ENCODE data around the gene TADA2B. TPM values are rescaled to one million over a fixed set of nuclear protein-coding genes. Genes with fewer than 3 reads are reported as not detected.

TADA2B gene
- total RNA-seq, 1 donor: 37.5 TPM

DNA sequence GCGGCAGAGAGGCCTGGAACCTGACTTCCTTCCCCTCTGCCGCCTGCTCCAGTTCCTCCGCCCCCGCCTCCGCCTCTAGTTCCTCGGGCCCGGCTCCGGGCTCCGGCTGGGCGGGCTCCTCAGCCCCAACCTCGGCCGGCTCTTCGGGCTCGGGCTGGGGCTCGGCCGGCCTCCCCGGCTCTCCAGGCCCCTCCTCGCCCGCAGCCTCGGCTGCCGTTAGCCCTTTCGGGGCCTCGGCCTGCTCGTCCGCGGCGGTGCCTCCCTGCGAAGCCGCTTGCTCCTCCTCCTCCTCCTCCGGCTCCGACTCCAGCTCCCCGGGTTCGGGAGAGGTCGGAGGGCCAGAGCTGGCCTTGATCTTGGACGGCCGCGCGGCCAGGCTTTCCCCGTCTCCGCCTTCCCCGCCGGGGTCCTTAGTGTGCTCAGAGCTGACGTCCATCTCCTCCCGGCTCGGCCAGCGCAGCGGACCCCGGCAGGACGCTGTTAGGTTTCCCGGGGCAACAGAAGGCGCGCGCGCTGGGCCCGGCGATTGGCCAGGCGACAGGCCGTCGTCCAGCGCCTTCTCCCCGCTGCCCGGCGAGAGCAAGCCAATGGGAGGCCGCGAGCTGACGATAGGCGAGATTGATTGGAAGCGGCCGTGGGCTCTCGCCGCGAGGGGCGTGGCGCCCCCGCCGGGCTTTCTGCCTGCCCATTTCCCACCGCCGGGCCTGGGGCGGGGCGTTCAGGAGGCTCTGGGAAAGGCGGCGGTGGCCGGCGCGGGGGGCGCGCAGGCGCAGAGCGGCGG lies 479 bp upstream of the TADA2B start:
- Histone ChIP-seq H3K9me3 (ENCODE audit: low read depth, low read length) (no peaks in the 10 kb centered on the region), H3K4me3 (ENCODE audit: low read length) (peak overlapping the region; percentile 64), H3K27me3 (ENCODE audit: insufficient read depth, low read length) (no peaks in the 10 kb centered on the region), H3K4me1 (ENCODE audit: insufficient read depth, low read length) (peaks cover 59% of the 10 kb centered on the region)

DNA sequence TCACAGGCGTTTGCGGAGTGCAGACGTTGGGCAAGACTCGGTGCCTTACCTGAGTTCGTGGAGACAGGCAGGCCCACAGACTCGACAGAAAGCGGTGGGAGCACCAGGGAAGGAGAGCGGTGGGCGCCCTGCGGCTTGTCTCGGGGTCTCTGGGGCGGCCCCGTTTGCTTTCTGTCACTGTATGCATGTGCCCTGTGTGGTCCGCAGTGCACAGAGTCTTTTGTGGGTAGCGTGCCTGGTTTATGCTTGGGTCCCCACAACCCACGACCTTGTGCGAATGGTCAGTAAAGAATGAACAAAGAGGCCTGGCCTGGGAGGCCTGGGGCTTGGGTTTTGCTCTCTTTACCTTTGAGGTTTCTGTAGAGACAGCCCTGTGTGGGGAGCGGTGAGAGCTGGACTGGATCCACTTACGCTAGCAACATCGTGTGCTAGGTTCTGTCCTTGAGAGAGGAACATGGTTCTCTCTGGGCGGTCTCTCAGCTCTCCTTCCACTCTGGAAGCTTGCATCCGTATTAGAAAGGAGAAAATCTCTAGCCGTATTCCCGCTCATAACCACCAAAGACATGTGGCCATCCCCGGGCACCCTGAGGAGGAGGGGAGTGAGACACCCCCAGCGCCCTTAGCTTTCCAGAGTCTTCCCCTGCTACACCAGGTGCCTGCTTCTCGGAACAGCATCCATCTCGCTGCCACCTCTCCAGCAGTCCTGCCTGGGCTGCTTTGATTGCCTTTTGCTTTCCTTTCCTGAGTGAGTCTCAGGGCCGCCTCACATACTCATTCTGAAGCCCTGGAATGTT lies 1.2 kb downstream of the TADA2B start:
- H3K27me3 ChIP-seq (ENCODE audit: insufficient read depth, low read length): no peaks in the 10 kb centered on the region
- no peaks in the 10 kb centered on the region for H3K9me3 ChIP-seq (ENCODE audit: low read depth, low read length)
- H3K4me3 ChIP-seq (ENCODE audit: low read length): peak overlapping the region; percentile 89
- peaks cover 66% of the 10 kb centered on the region for H3K4me1 ChIP-seq (ENCODE audit: insufficient read depth, low read length)

DNA sequence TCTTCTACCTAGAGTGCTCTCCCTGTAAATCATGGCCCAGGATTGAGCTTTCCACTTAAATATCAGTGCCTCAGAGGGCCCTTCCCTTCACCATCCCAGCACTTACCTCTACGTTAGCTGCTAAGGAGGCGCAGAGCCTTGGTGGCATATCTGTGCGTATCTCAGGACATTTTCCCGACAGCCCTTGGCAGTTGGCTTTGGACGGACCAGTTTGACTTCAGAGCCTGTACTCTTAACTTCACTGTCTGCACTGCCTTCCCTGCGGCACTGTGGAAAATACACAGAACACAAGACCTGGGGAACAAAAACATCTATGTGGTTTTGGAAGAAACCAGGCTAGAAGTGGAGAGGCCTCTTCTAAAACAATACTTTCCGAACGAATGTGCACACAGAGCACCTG lies 2.4 kb downstream of the TADA2B start:
- Histone ChIP-seq H3K4me1 (ENCODE audit: insufficient read depth, low read length) (peaks cover 69% of the 10 kb centered on the region), H3K27me3 (ENCODE audit: insufficient read depth, low read length) (no peaks in the 10 kb centered on the region), H3K4me3 (ENCODE audit: low read length) (no peak overlapping the region), H3K9me3 (ENCODE audit: low read depth, low read length) (no peaks in the 10 kb centered on the region)

DNA sequence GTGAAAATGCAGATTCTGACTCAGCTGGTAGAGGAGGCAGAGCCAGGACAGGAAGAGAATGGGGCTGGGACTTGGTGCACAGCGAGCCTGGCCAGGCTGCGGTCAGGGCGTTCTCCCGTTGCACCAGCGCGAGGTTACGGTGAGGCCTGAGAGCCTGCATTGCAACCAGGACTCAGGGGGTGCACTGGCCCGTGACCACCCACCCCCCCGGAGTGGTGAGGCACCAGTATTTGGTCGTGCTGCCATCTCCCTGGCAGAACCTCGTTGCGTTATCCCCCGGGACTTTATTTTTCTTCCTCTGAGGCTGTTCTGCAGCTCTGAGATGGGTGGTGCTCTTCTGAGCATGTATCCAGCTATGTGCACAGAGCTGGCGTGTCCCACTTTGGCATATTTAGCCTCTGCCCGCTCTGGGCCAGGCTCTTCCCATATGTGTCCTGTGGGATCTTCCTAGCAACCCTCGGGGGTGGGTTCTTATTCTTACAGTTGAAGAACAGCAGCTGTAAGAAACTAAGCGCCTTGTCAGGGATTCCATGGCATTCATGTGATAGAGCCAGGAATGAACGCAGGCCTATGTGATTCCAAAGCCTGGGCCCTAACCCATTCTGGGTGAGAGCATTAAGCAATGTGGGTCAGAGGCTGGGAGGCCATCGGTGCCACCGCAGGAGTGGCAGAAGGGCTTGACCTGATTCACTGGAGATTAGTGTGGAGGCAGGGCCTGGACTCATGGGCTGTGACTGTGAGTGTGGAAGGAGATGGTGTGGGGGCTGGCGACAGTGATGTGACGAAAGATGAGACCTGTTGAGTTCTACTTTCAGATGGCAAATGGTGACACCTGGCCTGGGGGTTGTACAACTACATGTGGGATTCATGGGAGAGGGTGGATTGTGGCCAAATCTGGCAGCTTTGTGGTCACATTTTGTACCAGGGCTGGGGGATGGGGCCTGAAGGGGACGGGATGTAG lies 3.1 kb downstream of the TADA2B start:
- peaks cover 71% of the 10 kb centered on the region for H3K4me1 ChIP-seq (ENCODE audit: insufficient read depth, low read length)
- no peaks in the 10 kb centered on the region for H3K27me3 ChIP-seq (ENCODE audit: insufficient read depth, low read length)
- no peaks in the 10 kb centered on the region for H3K9me3 ChIP-seq (ENCODE audit: low read depth, low read length)
- H3K4me3 ChIP-seq (ENCODE audit: low read length): no peak overlapping the region

DNA sequence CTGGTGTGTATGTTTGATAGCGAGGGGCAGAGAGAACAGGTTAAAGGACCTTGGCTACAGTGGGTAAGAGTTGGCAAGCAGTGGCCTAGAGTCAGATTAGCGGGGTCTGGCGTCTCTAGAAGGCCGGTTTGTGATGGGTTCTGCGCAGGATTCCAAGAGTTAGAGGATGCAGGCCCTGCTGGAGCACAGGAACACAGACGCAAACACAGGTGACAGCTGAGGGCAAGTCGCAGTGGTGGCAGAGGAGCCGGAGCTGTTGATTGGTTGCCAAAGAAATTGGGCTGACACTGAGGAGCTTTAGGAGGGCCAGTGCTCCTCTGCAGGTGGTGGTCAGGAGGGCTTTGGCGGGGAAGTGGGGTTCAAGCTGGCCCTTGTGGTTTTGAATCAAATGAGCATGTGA lies 3.8 kb downstream of the TADA2B start:
- Histone ChIP-seq H3K9me3 (ENCODE audit: low read depth, low read length) (no peaks in the 10 kb centered on the region), H3K4me1 (ENCODE audit: insufficient read depth, low read length) (peaks cover 67% of the 10 kb centered on the region), H3K27me3 (ENCODE audit: insufficient read depth, low read length) (no peaks in the 10 kb centered on the region), H3K4me3 (ENCODE audit: low read length) (no peak overlapping the region)

DNA sequence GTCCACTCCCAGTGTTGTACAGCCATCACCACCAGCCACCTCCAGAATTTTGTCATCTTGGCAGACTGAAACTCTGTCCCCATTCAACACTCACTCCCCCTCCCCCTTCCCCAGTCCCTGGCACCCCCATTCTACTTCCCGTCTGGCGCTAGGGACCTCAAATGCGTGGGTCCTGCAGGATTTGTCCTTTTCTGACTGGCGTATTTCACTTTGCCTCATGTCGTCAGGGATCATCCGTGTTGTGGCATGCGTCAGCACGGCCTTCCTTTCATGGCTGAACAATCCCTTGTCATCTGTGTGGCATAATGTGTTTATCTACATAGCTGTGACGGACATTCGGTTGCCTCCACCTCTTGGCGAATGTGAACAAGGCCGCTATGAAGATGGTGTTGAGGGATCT lies 5.5 kb downstream of the TADA2B start:
- H3K9me3 ChIP-seq (ENCODE audit: low read depth, low read length): no peaks in the 10 kb centered on the region
- H3K27me3 ChIP-seq (ENCODE audit: insufficient read depth, low read length): no peaks in the 10 kb centered on the region
- no peak overlapping the region for H3K4me3 ChIP-seq (ENCODE audit: low read length)
- H3K4me1 ChIP-seq (ENCODE audit: insufficient read depth, low read length): peaks cover 75% of the 10 kb centered on the region

DNA sequence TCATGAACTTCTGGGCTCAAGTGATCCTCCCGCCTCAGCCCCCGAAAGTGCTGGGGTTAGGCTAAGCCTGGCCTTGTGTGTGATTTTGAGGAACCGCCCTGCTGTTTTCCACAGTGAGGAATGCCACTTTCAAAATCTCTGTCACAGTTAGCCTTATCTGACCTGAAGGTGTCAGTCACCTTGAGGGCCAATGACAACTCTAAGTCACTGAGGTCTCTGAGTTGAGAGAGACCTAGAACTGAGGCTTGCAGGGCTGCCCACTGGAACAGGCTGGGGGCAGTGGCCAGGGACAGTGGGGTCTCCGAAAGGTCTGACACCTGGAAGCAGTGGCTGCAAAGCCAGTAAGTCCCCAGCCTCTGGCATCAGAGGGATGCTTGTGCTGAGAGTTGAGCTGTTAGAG lies 6.1 kb downstream of the TADA2B start:
- Histone ChIP-seq H3K27me3 (ENCODE audit: insufficient read depth, low read length) (no peaks in the 10 kb centered on the region), H3K9me3 (ENCODE audit: low read depth, low read length) (no peaks in the 10 kb centered on the region), H3K4me1 (ENCODE audit: insufficient read depth, low read length) (peaks cover 74% of the 10 kb centered on the region), H3K4me3 (ENCODE audit: low read length) (no peak overlapping the region)

DNA sequence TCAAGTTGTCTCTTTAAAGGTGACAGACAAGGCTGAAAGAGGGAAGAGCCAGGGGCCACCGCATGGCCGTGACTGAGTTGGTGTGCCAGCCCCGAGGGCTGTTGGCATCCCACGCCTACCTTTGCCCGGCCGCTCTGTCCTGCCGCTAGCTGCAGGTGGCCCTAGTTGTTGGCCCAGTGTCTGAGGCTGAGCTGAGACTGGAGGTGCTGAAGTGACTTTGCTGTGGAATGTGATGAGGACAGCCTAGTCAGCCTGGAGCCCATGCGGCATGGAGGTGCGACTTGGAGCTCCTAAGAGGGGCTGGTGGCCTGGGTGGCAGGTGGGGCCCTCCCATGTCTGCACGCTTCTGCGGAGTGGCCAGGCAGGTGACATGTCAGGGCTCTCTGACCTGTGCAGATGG lies 6.6 kb downstream of the TADA2B start:
- H3K4me1 ChIP-seq (ENCODE audit: insufficient read depth, low read length): peaks cover 69% of the 10 kb centered on the region
- H3K27me3 ChIP-seq (ENCODE audit: insufficient read depth, low read length): no peaks in the 10 kb centered on the region
- H3K4me3 ChIP-seq (ENCODE audit: low read length): no peak overlapping the region
- H3K9me3 ChIP-seq (ENCODE audit: low read depth, low read length): no peaks in the 10 kb centered on the region

DNA sequence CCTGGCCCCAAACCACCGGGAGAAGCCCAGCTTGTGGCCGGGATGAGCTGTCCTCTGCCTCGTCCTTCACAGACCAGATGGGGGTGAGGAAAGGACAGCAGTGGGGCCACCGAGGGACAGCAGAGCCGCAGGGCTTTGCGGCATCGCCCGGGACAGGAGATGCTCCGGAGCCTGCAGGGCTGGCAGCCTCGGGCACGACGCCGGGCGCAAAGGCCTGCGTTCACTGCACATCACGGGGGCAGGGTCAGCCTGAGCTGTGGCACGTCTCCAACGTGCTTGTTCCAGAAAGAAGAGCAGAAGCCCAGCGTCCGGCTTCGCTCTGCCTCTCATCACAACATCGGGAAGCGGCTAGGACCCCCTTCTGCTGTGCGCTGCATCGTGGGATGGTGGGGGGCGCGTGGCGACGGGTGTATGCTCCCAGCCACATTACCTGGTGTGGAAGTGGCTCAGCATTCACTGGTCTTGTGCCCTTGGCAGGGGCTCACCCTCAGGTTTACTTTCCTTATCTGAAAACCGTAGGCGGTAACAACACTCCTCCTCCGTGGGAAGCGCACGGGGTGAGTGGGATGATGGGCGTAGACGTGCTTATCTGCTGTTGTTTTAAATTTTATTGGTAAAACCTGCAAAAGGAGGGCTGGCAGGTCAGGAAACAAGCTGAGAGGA lies 7.4 kb downstream of the TADA2B start:
- Histone ChIP-seq H3K4me1 (ENCODE audit: insufficient read depth, low read length) (peaks cover 61% of the 10 kb centered on the region), H3K27me3 (ENCODE audit: insufficient read depth, low read length) (no peaks in the 10 kb centered on the region), H3K9me3 (ENCODE audit: low read depth, low read length) (no peaks in the 10 kb centered on the region), H3K4me3 (ENCODE audit: low read length) (no peak overlapping the region)

DNA sequence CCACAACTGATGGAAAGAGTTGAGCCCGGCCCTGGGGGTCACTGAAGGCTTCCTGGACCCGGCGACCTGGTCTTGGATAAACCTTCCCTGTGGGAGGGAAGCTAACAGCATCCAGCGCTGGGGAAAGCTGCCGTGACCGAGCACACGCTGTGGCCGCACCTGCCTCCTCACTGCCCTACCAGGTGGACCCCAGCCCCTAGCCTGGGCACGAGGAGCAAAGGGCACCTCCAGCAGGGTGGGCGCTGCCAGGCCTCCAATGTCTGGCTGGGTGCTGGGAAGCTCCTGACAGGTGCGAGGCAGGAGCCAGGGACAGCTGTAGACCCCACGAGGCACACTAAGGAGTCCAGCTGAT lies 7.9 kb downstream of the TADA2B start:
- Histone ChIP-seq H3K4me1 (ENCODE audit: insufficient read depth, low read length) (peaks cover 56% of the 10 kb centered on the region), H3K4me3 (ENCODE audit: low read length) (no peak overlapping the region), H3K27me3 (ENCODE audit: insufficient read depth, low read length) (no peaks in the 10 kb centered on the region), H3K9me3 (ENCODE audit: low read depth, low read length) (no peaks in the 10 kb centered on the region)

DNA sequence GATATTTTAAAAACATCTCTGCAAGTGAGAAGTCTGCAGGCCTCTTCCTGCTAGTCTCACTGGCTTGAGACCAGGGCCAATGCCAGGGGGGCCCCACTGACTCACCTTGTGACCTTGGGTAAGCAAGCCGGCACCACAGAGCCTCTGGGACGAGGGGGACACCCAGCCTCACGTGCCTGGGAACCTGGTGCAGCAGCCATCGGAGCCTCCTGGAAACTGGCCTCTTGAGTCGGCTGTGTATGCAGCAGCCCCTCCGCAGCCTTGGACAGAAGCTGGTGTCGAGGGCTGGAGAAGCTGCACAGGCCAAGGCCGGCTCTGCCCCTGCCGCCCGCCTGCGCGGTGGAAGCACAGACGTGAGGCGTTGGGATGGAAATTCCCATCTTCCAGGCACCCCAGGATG lies 8.7 kb downstream of the TADA2B start:
- peaks cover 48% of the 10 kb centered on the region for H3K4me1 ChIP-seq (ENCODE audit: insufficient read depth, low read length)
- H3K27me3 ChIP-seq (ENCODE audit: insufficient read depth, low read length): no peaks in the 10 kb centered on the region
- no peaks in the 10 kb centered on the region for H3K9me3 ChIP-seq (ENCODE audit: low read depth, low read length)
- no peak overlapping the region for H3K4me3 ChIP-seq (ENCODE audit: low read length)

DNA sequence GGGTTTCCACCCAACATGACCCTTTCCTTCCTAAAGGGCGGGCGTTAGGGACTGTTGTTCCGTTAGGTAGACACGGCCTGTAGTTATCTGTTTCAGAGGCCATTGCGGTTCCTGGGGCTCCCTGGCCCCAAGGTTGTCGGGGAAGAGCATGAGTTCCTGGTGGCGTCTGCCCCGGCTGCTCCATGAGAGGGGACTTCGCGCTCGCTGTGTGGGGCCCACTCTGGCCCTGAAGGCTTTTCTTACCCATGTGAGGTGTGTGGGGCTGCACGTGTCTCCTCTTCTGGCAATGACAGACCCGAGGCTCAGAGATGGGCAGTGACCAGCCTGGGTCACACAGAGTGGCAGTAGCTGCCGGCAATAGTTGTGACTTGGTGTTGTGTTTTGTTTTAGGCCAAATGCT lies 9.1 kb downstream of the TADA2B start:
- Histone ChIP-seq H3K4me1 (ENCODE audit: insufficient read depth, low read length) (peaks cover 44% of the 10 kb centered on the region), H3K4me3 (ENCODE audit: low read length) (no peak overlapping the region), H3K27me3 (ENCODE audit: insufficient read depth, low read length) (no peaks in the 10 kb centered on the region), H3K9me3 (ENCODE audit: low read depth, low read length) (no peaks in the 10 kb centered on the region)

DNA sequence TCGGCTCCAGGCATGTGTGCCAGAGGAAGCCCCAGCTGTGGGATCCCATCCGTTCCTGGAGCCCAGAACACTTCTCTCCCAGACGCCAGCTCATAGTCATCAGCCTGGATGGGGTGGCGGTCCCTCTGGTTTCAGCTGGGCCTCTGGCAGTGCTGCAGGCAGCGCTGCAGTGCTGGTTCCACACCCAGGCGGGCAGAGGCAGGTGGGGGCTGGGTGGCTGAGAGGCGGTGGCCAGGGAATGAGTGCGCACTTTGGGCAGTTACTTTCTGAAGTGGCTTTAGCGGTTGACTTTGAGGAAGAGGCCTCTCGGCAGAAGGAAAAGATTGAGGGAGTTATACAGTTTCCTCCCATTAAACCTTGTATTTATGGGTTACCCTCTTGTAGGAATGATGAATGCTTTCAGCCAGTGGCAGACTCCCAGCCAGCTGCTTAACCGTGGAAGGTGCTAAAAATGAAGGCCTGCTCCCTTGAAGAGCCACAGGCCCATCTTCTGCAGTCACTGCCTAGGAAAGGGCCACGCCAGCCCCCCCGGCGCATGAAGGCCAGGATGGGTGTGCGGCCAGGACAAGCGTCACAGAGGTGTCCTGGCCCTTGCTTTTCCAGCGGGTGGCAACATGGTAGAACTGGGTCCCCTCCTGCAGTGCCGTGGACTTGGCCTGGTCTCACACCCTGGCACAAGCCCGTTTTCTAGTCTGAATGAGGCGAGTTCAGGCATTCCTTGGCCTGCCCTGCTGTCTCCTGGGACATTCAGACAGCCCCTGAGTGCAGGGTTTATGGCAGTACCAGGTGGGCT lies 9.9 kb downstream of the TADA2B start:
- H3K4me1 ChIP-seq (ENCODE audit: insufficient read depth, low read length): peaks cover 41% of the 10 kb centered on the region
- H3K27me3 ChIP-seq (ENCODE audit: insufficient read depth, low read length): no peaks in the 10 kb centered on the region
- H3K4me3 ChIP-seq (ENCODE audit: low read length): no peak overlapping the region
- H3K9me3 ChIP-seq (ENCODE audit: low read depth, low read length): no peaks in the 10 kb centered on the region

Measured in mononuclear cell (primary cell).